Erythroblast (primary cell): Measurements from ENCODE around the gene DPM1.

Experiments used
- DNase-seq, 2 experiments: peaks; one replicate each; lab custom pipeline; 2025; lab: John Stamatoyannopoulos, UW
- GATA1 ChIP-seq: IDR thresholded peaks from 2 replicates; pipeline ENCODE4 v1.6.1; 2011; ENCODE audit warnings: low read depth, mild to moderate bottlenecking, control low read depth, low read length, moderate library complexity
- POLR2A ChIP-seq: IDR thresholded peaks from 2 replicates; pipeline ENCODE4 v1.6.1; 2011; ENCODE audit warnings: mild to moderate bottlenecking, low read length

The DPM1 gene

DNA sequence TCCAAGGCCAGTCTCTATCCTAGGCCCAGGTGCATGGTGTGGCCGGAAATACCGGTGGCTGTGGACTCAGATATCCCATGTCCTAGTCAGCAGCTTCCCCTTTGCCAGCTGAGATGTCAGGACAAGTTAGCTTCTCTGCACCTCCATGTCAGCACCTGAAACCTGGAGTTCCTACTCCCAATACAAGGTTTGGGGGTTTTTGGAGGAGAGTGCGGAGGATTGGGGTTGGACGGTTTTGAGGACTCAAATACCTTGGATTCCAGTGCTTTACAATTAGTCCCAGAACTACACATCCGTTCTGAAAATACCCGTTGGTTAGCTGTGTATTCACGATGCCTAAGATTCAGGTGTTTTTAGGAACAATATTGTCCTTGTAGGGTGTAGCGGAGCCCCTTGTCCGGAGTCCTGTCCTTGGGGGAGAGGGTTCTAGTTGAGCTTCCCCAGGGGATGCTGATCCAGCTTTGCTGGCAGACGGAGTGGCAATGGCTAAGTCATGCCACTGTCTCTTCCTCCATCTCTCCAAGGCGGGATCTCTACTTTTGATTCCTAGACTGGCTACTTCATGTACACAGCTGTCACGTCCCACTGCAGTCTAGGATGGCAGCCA is 72.0 kb downstream of the DPM1 start:
- DNase-seq, result no peak
- TF ChIP-seq POLR2A (no peak), GATA1 (no peak)

DNA sequence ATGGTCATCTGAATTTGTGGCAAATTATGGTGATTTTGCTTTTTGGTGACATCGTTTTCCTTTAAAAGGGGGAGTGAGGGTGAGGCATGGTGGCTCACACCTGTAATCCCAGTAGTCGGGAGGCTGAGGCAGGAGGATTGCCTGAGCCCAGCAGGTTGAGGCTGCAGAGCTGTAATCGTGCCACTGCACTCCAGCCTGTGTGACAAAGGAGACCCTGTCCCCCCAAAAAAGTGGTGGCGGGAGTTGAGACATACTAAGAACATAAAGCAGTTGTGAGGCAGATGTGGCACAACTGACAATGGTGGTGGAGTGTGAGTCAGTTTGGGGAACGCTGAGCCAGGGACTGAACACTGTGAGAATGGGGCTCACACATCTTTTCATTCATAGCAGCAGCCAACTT is 72.6 kb downstream of the DPM1 start:
- no peak for TF ChIP-seq GATA1
- no peak for TF ChIP-seq POLR2A

DNA sequence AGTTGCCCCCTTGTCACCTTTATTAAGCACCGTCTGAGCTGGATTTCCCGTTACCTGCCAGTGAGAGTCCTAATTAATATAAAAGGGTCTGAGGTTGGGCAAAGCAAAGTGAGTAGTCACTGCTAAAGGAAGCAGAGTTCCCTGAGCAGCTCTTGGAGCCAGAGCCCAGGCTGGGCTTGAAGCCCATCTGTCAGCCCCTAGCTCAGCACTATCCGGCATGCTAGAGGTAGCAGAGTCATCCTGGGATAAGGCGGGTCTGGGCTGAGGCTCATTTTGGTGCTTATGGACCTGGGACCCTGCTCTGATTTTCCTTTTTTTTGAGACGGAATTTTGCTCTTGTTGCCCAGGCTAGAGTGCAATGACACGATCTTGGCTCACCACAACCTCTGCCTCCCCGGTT is 73.3 kb downstream of the DPM1 start:
- no peak for TF ChIP-seq POLR2A
- no peak for TF ChIP-seq GATA1
- DNase-seq, result no peak

More for the DNA sequence above, 72.6 kb downstream of the DPM1 start:
- no peak for DNase-seq
